DND-41 (cell line): ENCODE results near the gene LRRC34.

ENCODE experiments used
- ATAC-seq: fragments of 200-7000 bp; cut with Tn5 transposase; 3 replicates; pipeline ENCODE4 v1.9.1; 2021; ENCODE audit warnings: low read depth; ENCODE audit not compliant: insufficient read depth
- DNase-seq: peaks from one replicate; pipeline ENCODE4 v3.0.0-alpha.2; 2020
- H2AFZ ChIP-seq: 2 replicates; pipeline ENCODE4 v1.6.0; 2012; ENCODE audit warnings: low read depth, low read length
- H3K27ac ChIP-seq: 2 replicates; pipeline ENCODE4 v1.5.1; 2012; ENCODE audit warnings: low read length, inconsistent platforms
- H3K27me3 ChIP-seq: fragments of 200-600 bp; sonication (generic); 2 replicates; pipeline ENCODE4 v1.6.0; 2012; ENCODE audit warnings: low read length, mild to moderate bottlenecking, inconsistent platforms; ENCODE audit not compliant: insufficient read depth, poor library complexity
- H3K36me3 ChIP-seq: 2 replicates; pipeline ENCODE4 v1.5.1; 2012; ENCODE audit warnings: low read length, inconsistent platforms; ENCODE audit not compliant: insufficient read depth
- H3K4me1 ChIP-seq: 2 replicates; pipeline ENCODE4 v1.5.1; 2012; ENCODE audit warnings: mild to moderate bottlenecking, low read length; ENCODE audit not compliant: insufficient read depth
- H3K4me2 ChIP-seq: 2 replicates; pipeline ENCODE4 v1.6.0; 2012; ENCODE audit warnings: mild to moderate bottlenecking, moderate library complexity, low read length, inconsistent platforms; ENCODE audit not compliant: insufficient read depth
- H3K4me3 ChIP-seq, 2 experiments: fragments of 200-600 bp in 1 of 2; shearing (Covaris generic) in 1 of 2; 2 replicates each; pipeline ENCODE4 v1.5.1; 2012 to 2016; ENCODE audit warnings: inconsistent platforms in 2 of 2, low read length in 2 of 2, mild to moderate bottlenecking in 2 of 2, low read depth in 1 of 2, moderate library complexity in 1 of 2
- H3K79me2 ChIP-seq: 2 replicates; pipeline ENCODE4 v1.6.0; 2012; ENCODE audit warnings: low read length, inconsistent platforms; ENCODE audit not compliant: insufficient read depth
- H3K9ac ChIP-seq: 2 replicates; pipeline ENCODE4 v1.6.0; 2012; ENCODE audit warnings: low read depth, mild to moderate bottlenecking, inconsistent platforms, low read length, moderate library complexity
- H3K9me3 ChIP-seq: 2 replicates; pipeline ENCODE4 v1.5.1; 2012; ENCODE audit warnings: low read length, moderate library complexity, mild to moderate bottlenecking, inconsistent platforms; ENCODE audit not compliant: insufficient read depth, severe bottlenecking
- H4K20me1 ChIP-seq: 2 replicates; pipeline ENCODE4 v1.6.0; 2012; ENCODE audit warnings: low read length; ENCODE audit not compliant: insufficient read depth
- EZH2 ChIP-seq: IDR thresholded peaks from 3 replicates; pipeline ENCODE4 v1.6.1; 2012; ENCODE audit warnings: borderline replicate concordance, low read depth, mild to moderate bottlenecking, moderate library complexity, low read length, inconsistent platforms; ENCODE audit not compliant: severe bottlenecking
- TF ChIP-seq, protein P1 (sequence below): IDR thresholded peaks from 2 replicates; pipeline ENCODE4 v1.5.1; 2012; ENCODE audit warnings: borderline replicate concordance, low read length, moderate library complexity, mild to moderate bottlenecking; ENCODE audit not compliant: poor library complexity, severe bottlenecking; ENCODE audit errors: extremely low read depth

Gene LRRC34

DNA sequence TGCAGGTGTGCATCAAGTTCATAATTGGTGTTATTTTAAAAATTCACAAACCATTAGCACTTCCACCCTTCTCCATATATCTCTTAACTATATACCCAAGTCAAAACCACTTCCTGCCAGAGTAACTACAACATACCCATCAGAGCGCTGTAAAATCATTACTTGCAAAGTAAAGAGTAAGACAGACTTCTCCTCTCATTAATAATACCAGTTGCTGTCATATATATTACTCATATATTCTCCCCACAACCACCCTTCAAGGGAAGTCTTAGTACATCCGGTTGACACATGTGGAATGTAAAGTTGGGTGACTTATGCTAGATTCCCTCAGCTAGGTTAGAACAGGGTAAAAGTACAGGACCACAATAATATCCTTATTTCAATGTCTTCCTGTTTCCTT lies 53.4 kb downstream of the LRRC34 start:
- Histone ChIP-seq H3K9me3 (no peaks in the 10 kb centered on the region), H4K20me1 (no peaks in the 10 kb centered on the region), H3K4me1 (peaks cover 39% of the 10 kb centered on the region), H3K27ac (peak overlapping the region; percentile 76), H2AFZ (no peak overlapping the region; the same call in 1 of the 2 replicates), H3K36me3 (no peaks in the 10 kb centered on the region), H3K79me2 (no peaks in the 10 kb centered on the region), H3K27me3 (no peaks in the 10 kb centered on the region), H3K9ac (no peak overlapping the region), H3K4me3 (no peak overlapping the region), H3K4me2 (peak overlapping the region; percentile 28)
- DNase-seq: no peak
- TF ChIP-seq, protein P1, sequence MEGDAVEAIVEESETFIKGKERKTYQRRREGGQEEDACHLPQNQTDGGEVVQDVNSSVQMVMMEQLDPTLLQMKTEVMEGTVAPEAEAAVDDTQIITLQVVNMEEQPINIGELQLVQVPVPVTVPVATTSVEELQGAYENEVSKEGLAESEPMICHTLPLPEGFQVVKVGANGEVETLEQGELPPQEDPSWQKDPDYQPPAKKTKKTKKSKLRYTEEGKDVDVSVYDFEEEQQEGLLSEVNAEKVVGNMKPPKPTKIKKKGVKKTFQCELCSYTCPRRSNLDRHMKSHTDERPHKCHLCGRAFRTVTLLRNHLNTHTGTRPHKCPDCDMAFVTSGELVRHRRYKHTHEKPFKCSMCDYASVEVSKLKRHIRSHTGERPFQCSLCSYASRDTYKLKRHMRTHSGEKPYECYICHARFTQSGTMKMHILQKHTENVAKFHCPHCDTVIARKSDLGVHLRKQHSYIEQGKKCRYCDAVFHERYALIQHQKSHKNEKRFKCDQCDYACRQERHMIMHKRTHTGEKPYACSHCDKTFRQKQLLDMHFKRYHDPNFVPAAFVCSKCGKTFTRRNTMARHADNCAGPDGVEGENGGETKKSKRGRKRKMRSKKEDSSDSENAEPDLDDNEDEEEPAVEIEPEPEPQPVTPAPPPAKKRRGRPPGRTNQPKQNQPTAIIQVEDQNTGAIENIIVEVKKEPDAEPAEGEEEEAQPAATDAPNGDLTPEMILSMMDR: no peak
- peak; percentile 85 for ATAC-seq

DNA sequence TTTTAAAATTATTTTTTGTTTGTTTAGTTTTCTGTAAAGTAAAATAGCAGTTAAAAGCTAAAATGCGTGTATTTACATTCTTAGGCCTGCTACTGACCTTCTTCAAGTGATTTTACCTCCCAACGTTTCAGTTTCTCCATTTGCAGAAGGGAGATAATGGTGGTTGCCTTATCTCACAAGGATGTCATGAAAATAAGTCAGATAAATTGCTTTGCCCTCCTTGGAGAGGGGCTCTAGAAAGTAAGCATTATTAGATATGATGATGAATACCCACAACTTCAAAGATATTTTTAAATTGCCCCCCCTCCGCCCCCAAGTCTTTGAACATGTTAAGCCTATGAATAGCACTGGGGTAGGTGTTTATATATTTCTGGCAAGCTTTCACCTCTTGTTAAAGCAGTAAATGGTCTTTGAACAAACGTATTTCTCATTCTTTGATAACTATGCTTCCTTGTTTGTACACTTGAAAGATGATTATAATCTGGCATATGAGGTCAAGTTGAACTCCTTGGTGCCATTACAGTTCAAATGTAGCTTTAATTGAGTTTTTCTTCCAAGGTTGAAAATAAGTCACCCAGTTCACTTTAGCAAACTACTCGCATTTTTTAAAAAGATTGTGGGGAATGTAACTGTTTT lies 54.2 kb downstream of the LRRC34 start:
- no peak overlapping the region for H3K4me3 ChIP-seq
- no peaks in the 10 kb centered on the region for H3K27me3 ChIP-seq
- H3K36me3 ChIP-seq: no peaks in the 10 kb centered on the region
- DNase-seq (no peak), ATAC-seq (no peak)
- H4K20me1 ChIP-seq: no peaks in the 10 kb centered on the region
- TF ChIP-seq, protein P1: no peak
- TF ChIP-seq EZH2: no peak
- H2AFZ ChIP-seq: no peak overlapping the region
- peak overlapping the region; percentile 28; the same call in 1 of the 2 replicates for H3K4me2 ChIP-seq
- no peak overlapping the region for H3K9ac ChIP-seq
- no peaks in the 10 kb centered on the region for H3K79me2 ChIP-seq
- peak overlapping the region; percentile 76 for H3K27ac ChIP-seq
- no peaks in the 10 kb centered on the region for H3K9me3 ChIP-seq
- H3K4me1 ChIP-seq: peaks cover 31% of the 10 kb centered on the region

DNA sequence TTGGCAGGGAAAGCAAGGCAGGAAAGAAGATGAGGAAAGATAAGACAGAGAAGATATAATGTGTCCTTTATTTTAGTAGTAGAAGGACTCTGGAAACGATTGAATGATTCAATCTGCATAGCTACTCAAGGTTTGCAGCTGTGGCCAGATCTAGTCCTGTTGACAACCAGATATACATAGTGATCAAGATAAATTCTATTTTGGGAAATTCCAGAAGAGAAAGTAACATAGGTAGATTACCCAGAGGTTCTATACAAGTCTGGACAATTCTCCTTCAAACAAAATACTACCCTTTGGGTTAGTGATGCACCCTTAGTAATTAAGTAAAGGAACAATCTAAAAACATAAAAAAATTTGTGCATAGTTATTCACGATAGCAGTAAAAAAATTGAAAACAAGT lies 57.2 kb downstream of the LRRC34 start:
- H3K27ac ChIP-seq: no peak overlapping the region
- no peak overlapping the region for H2AFZ ChIP-seq
- H3K4me1 ChIP-seq: peaks cover 25% of the 10 kb centered on the region
- H3K79me2 ChIP-seq: no peaks in the 10 kb centered on the region
- H3K4me2 ChIP-seq: no peak overlapping the region
- no peak for DNase-seq
- H3K36me3 ChIP-seq: no peaks in the 10 kb centered on the region
- ATAC-seq: no peak
- H4K20me1 ChIP-seq: no peaks in the 10 kb centered on the region
- no peak overlapping the region for H3K4me3 ChIP-seq
- H3K9ac ChIP-seq: no peak overlapping the region
- H3K27me3 ChIP-seq: no peaks in the 10 kb centered on the region
- no peak for TF ChIP-seq EZH2
- TF ChIP-seq, protein P1: no peak
- no peaks in the 10 kb centered on the region for H3K9me3 ChIP-seq
